Measurements from ENCODE around the gene MEIS1. TPM values are rescaled to one million over a fixed set of nuclear protein-coding genes. Genes with fewer than 3 reads are reported as not detected.

The MEIS1 gene
- total and polyA plus RNA-seq, 2 donors (not counting 3 experiments of a cell fraction or from before 2014, with no cell fraction given) = 10.0 to 26.5 TPM

DNA sequence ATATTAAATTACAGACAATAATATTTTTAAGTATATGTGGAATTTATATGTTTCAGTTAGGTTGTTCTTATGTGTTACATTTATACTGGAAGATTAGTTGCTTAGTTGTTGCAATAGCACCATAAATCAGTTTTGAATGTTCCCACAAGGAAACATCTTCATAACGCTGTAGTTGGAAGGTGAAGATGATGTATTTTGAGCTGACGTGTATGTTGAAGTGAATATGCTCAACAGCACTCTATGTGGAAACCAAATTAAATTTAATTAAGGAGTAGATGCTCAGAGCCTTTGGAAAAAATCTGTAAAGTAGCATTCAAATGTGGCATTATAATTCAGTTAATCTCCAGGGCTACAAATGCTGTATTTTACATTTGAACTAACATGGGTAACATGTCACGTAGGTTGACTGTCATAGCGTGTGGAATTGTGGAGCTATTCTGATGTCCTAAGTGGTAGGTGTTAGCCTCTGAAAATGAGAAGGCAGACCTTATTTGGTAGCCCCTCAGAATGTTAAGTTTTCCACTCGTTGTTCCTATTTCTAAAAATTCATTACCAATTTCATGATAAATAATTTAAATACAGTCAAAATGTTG, 88.5 kb downstream of the MEIS1 start:
- TF ChIP-seq GATA2 (IDR thresholded peaks at IDR 0.05; ENCODE audit: insufficient read depth, insufficient read length, low read depth, low read length) (no peak), POLR2A (IDR thresholded peaks at IDR 0.05; ENCODE audit: low read depth, low read length) (no peak), CTCF (IDR thresholded peaks at IDR 0.05; ENCODE audit: extremely low read depth in 1 of 2, insufficient read depth in 1 of 2, low read depth in 1 of 2, low read length in 2 of 2) (no peak), MYC (IDR thresholded peaks at IDR 0.05; ENCODE audit: low read depth, low read length) (no peak), EZH2 (IDR thresholded peaks at IDR 0.05; ENCODE audit: borderline replicate concordance, low read depth, low read length, severe bottlenecking) (no peak), JUN (IDR thresholded peaks at IDR 0.05; ENCODE audit: borderline replicate concordance, insufficient read depth, insufficient read length, low read depth) (no peak)
- Histone ChIP-seq H3K36me3 (ENCODE audit: control insufficient read depth in 2 of 2, extremely low read depth in 1 of 2, insufficient read depth in 2 of 2, low read length in 2 of 2) (no peaks in the 10 kb centered on the region), H3K4me3 (replicated peaks in 1 of 3; ENCODE audit: insufficient read depth in 1 of 3, low read depth in 1 of 3, low read length in 3 of 3) (no peak overlapping the region), H3K27me3 (ENCODE audit: control insufficient read depth in 2 of 2, insufficient read depth in 2 of 2, low read length in 2 of 2) (no peaks in the 10 kb centered on the region), H3K9me1 (replicated peaks; ENCODE audit: control insufficient read depth, extremely low read depth, insufficient read depth, low read length) (no peaks in the 10 kb centered on the region), H2AFZ (ENCODE audit: low read depth, low read length) (no peak overlapping the region), H3K4me1 (ENCODE audit: control insufficient read depth, extremely low read depth, insufficient read depth, low read length) (no peaks in the 10 kb centered on the region), H3K4me2 (ENCODE audit: insufficient read depth, low read length) (no peak overlapping the region), H3K79me2 (ENCODE audit: control insufficient read depth, insufficient read depth, low read length) (no peaks in the 10 kb centered on the region), H3K9ac (replicated peaks; ENCODE audit: extremely low read depth, insufficient read depth, low read length) (no peak overlapping the region), H4K20me1 (replicated peaks; ENCODE audit: control insufficient read depth, extremely low read depth, insufficient read depth, low read length) (no peaks in the 10 kb centered on the region), H3K27ac (ENCODE audit: insufficient read depth, low read depth, low read length) (no peak overlapping the region), H3K9me3 (replicated peaks; ENCODE audit: control insufficient read depth, insufficient read depth, low read length) (no peaks in the 10 kb centered on the region)
- intact Hi-C loops (cut with micrococcal nuclease) (no loop called here), dilution Hi-C loops (cut with MboI; ENCODE audit: extremely low pct_ligation_motif_present, low sequenced_read_pairs) (no loop called here)
- FAIRE-seq = no peak
- CTCF ChIA-PET = no interaction called here
- DNase-seq (ENCODE audit: low read depth, low spot score) = no peak
- no TSS peak for BruUV-seq (replicated peaks)
- POLR2A ChIA-PET = no interaction called here

- no peaks in the 10 kb centered on the region for H3K79me2 ChIP-seq (ENCODE audit: control insufficient read depth, insufficient read depth, low read length)
- no peak overlapping the region for H3K4me2 ChIP-seq (ENCODE audit: insufficient read depth, low read length)
- no peak overlapping the region for H2AFZ ChIP-seq (ENCODE audit: low read depth, low read length)
- H4K20me1 ChIP-seq (replicated peaks; ENCODE audit: control insufficient read depth, extremely low read depth, insufficient read depth, low read length) = no peaks in the 10 kb centered on the region
- CTCF ChIA-PET = no interaction called here
- no peaks in the 10 kb centered on the region for H3K9me3 ChIP-seq (replicated peaks; ENCODE audit: control insufficient read depth, insufficient read depth, low read length)
- H3K4me3 ChIP-seq (replicated peaks in 1 of 3; ENCODE audit: insufficient read depth in 1 of 3, low read depth in 1 of 3, low read length in 3 of 3) = no peak overlapping the region
- DNase-seq (ENCODE audit: low read depth, low spot score) = no peak
- no TSS peak for BruUV-seq (replicated peaks)
- no peaks in the 10 kb centered on the region for H3K4me1 ChIP-seq (ENCODE audit: control insufficient read depth, extremely low read depth, insufficient read depth, low read length)
- FAIRE-seq = no peak
- H3K36me3 ChIP-seq (ENCODE audit: control insufficient read depth in 2 of 2, extremely low read depth in 1 of 2, insufficient read depth in 2 of 2, low read length in 2 of 2) = no peaks in the 10 kb centered on the region
- H3K27me3 ChIP-seq (ENCODE audit: control insufficient read depth in 2 of 2, insufficient read depth in 2 of 2, low read length in 2 of 2) = no peaks in the 10 kb centered on the region
- no peak overlapping the region for H3K27ac ChIP-seq (ENCODE audit: insufficient read depth, low read depth, low read length)
- dilution Hi-C loops (cut with MboI; ENCODE audit: extremely low pct_ligation_motif_present, low sequenced_read_pairs) = no loop called here
- POLR2A ChIA-PET = no interaction called here
- intact Hi-C loops (cut with micrococcal nuclease) = no loop called here
- TF ChIP-seq FOS (IDR thresholded peaks at IDR 0.05; ENCODE audit: borderline replicate concordance, insufficient read depth, low read length) (no peak), POLR2AphosphoS5 (IDR thresholded peaks at IDR 0.05; ENCODE audit: insufficient read depth, low read depth, low read length) (no peak), JUN (IDR thresholded peaks at IDR 0.05; ENCODE audit: borderline replicate concordance, insufficient read depth, insufficient read length, low read depth) (no peak), POLR2A (IDR thresholded peaks at IDR 0.05; ENCODE audit: low read depth, low read length) (no peak), CTCF (IDR thresholded peaks at IDR 0.05; ENCODE audit: extremely low read depth in 1 of 2, insufficient read depth in 1 of 2, low read depth in 1 of 2, low read length in 2 of 2) (no peak), MAX (IDR thresholded peaks at IDR 0.05; ENCODE audit: insufficient read depth, insufficient read length) (no peak), MYC (IDR thresholded peaks at IDR 0.05; ENCODE audit: low read depth, low read length) (no peak), EZH2 (IDR thresholded peaks at IDR 0.05; ENCODE audit: borderline replicate concordance, low read depth, low read length, severe bottlenecking) (no peak), GATA2 (IDR thresholded peaks at IDR 0.05; ENCODE audit: insufficient read depth, insufficient read length, low read depth, low read length) (no peak)
- H3K9me1 ChIP-seq (replicated peaks; ENCODE audit: control insufficient read depth, extremely low read depth, insufficient read depth, low read length) = no peaks in the 10 kb centered on the region
- no peak overlapping the region for H3K9ac ChIP-seq (replicated peaks; ENCODE audit: extremely low read depth, insufficient read depth, low read length)
Observed at GRCh38 chr2:66523990-66524389, 89.1 kb downstream of the MEIS1 start.

All from endothelial cell of umbilical vein (primary cell).